SK-N-SH treated with all-trans-retinoic acid at 6 μM for 48 hours (cell line): ENCODE data around the gene NDUFA8.

Experiments
- BACH2 ChIP-seq: fragments of 250-450 bp; sonication (Bioruptor Pico); IDR thresholded peaks from 2 replicates; pipeline ENCODE4 v1.9.0; 2021; ENCODE audit warnings: mild to moderate bottlenecking, borderline replicate concordance
- ESRRG ChIP-seq: fragments of 250-450 bp; sonication (Bioruptor Pico); IDR thresholded peaks from 2 replicates; pipeline ENCODE4 v1.6.1; 2021; ENCODE audit warnings: mild to moderate bottlenecking
- PATZ1 ChIP-seq: fragments of 250-450 bp; sonication (Bioruptor Pico); IDR thresholded peaks from 2 replicates; pipeline ENCODE4 v1.8.0; 2020; ENCODE audit warnings: mild to moderate bottlenecking, moderate library complexity, borderline replicate concordance
- RARB ChIP-seq: fragments of 250-450 bp; sonication (Bioruptor Pico); IDR thresholded peaks from 2 replicates; pipeline ENCODE4 v1.8.0; 2021; ENCODE audit warnings: mild to moderate bottlenecking, moderate library complexity
- SNAI2 ChIP-seq: fragments of 250-450 bp; sonication (Bioruptor Pico); IDR thresholded peaks from 2 replicates; pipeline ENCODE4 v1.5.0; 2020; ENCODE audit warnings: mild to moderate bottlenecking, moderate library complexity
- TCF4 ChIP-seq: fragments of 250-450 bp; sonication (Bioruptor Pico); IDR thresholded peaks from 2 replicates; pipeline ENCODE4 v1.8.0; 2021; ENCODE audit warnings: mild to moderate bottlenecking, moderate library complexity, borderline replicate concordance
- TOX ChIP-seq: fragments of 250-450 bp; sonication (Bioruptor Pico); IDR thresholded peaks from 2 replicates; pipeline ENCODE4 v1.8.0; 2021; ENCODE audit warnings: mild to moderate bottlenecking, moderate library complexity, borderline replicate concordance
- ZC3H10 ChIP-seq: fragments of 250-450 bp; sonication (Bioruptor Pico); IDR thresholded peaks from 2 replicates; pipeline ENCODE4 v1.5.1; 2021; ENCODE audit warnings: mild to moderate bottlenecking, moderate library complexity
- ZFP3 ChIP-seq: fragments of 250-450 bp; sonication (Bioruptor Pico); IDR thresholded peaks from 2 replicates; pipeline ENCODE4 v1.5.0; 2020; ENCODE audit warnings: mild to moderate bottlenecking, moderate library complexity
- ZFP30 ChIP-seq: fragments of 450-650 bp; formaldehyde crosslinking; IDR thresholded peaks from 2 replicates; pipeline ENCODE4 v1.5.0; 2022; ENCODE audit warnings: mild to moderate bottlenecking, moderate library complexity
- TF ChIP-seq, protein P1 (sequence below): fragments of 250-450 bp; sonication (Bioruptor Pico); IDR thresholded peaks from 2 replicates; pipeline ENCODE4 v1.5.1; 2021; ENCODE audit warnings: mild to moderate bottlenecking, moderate library complexity

DNA sequence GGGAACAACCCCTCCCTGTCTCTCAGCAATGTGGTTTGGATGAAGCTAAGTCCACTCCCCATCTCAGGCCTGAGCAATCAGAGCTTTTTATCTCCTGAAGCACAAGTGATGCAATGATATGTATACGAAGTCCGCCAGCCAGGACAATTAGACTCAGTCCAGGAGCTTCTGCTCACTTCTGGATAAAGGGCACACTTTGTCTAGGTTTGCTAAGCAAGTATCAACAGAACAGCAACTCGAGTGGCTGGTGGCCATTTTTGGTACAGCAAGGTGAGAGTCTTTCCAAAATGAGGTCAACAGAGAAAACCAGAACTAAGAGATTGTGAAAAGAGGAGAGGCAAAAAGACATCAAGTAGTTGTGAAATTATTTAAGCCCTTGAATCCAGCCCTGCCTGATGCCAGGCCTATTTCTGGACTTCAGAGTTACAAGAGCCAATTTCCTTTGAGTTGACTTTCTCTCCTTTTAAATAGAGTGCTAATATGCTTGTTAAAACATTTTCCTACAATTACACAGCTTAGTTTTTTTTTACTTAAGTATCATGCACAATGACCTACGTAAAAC lies 8.2 kb downstream of the NDUFA8 start:
- TF ChIP-seq TCF4 (CRISPR knock-in tag) (no peak), ZC3H10 (CRISPR knock-in tag) (no peak), TOX (CRISPR knock-in tag) (no peak), RARB (CRISPR knock-in tag) (no peak), ZFP30 (CRISPR knock-in tag) (no peak), ZFP3 (no peak), ESRRG (CRISPR knock-in tag) (no peak), SNAI2 (no peak), BACH2 (CRISPR knock-in tag) (no peak), PATZ1 (CRISPR knock-in tag) (no peak)
- TF ChIP-seq, protein P1, sequence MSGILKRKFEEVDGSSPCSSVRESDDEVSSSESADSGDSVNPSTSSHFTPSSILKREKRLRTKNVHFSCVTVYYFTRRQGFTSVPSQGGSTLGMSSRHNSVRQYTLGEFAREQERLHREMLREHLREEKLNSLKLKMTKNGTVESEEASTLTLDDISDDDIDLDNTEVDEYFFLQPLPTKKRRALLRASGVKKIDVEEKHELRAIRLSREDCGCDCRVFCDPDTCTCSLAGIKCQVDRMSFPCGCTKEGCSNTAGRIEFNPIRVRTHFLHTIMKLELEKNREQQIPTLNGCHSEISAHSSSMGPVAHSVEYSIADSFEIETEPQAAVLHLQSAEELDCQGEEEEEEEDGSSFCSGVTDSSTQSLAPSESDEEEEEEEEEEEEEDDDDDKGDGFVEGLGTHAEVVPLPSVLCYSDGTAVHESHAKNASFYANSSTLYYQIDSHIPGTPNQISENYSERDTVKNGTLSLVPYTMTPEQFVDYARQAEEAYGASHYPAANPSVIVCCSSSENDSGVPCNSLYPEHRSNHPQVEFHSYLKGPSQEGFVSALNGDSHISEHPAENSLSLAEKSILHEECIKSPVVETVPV (CRISPR knock-in tag), result no peak
